Activated CD4-positive, alpha-beta T cell treated with anti-CD3 and anti-CD28 coated beads, Interleukin-2, amount 50 U/mL, for 16 hours (primary cell): ENCODE data around the gene SYNGR2.
A peak's percentile ranks its signal among the peaks of the same experiment; 100 is the strongest.

Experiments
- DNase-seq: peaks from one replicate; pipeline ENCODE4 v3.0.0-alpha.2; 2020

The SYNGR2 gene, protein sequence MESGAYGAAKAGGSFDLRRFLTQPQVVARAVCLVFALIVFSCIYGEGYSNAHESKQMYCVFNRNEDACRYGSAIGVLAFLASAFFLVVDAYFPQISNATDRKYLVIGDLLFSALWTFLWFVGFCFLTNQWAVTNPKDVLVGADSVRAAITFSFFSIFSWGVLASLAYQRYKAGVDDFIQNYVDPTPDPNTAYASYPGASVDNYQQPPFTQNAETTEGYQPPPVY

DNA sequence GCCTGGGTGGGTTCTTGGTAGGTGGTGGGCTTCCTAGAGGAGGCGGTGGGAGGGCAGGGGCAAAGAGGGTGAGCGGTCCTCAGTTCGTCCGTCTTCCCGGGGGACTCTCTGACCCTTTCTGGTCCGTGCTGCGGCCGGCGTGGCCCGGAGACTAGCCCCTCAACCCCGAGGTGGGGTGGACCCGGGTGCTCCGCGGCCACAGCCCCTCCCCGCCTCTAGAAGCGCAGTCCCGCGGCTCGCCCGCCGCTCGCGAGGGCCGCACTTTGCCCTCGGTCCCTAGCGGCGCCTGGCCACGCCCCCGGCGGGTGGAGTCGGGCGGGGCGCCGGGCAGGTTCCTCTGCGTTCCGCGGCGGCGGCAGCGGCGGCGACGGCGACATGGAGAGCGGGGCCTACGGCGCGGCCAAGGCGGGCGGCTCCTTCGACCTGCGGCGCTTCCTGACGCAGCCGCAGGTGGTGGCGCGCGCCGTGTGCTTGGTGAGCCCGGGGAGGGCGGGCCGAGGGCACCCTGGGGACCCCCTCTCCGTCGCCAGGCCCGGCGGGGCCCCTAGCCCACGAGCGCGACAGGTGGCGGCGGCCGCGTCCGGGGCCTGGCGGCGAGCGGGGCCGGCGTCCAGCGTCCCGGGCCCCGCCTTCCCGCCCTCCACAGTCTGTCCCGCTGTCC is at the start of gene SYNGR2:
Gene SYNGR2, plus strand, starts transcription at position 340 of the 661 bp plus-strand sequence. Its CDS starts 36 bp downstream, at position 376.
- peak; percentile 88 for DNase-seq

DNA sequence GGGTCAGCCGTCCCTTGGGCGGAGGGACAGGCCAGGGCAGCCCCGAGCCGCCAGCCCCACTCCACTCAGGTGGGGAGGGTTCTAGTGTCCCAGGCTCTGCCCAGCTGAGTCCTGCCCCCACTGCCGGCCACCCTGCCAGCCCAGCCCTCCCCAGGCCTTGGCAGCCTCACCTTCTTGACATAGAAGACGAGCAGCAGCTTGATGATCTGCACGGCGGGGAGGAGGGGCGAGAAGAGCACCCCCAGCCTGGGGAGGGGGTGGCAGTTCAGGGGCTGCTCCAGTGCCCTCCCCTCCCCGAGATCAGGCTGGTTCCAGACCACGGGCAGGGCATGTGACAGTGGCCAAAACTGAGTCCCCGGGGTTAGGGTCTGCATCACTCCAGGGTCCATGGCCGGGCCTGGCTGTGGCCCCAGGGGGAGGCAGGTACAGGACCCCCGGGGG is 49.6 kb upstream of the SYNGR2 start:
- no peak for DNase-seq

DNA sequence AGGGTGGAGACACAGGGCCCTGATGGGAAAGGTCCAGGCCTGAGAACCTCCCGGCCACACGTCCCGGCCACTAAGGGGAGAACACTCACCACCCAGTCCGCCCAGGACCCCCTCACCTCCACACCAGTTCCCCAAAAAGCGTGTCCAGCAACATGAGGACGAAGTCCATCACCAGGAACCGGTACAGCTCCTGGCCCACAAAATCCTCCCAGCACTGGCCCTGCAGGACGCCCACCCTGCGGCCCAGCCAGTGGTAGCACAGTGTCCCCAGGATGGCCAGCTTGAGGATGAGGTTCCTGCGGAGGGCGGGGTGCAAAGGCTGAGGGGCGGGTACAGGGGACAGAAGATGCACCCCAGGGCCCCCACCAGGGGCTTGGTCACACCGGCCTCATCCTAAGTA is 47.8 kb upstream of the SYNGR2 start:
- DNase-seq = no peak

DNA sequence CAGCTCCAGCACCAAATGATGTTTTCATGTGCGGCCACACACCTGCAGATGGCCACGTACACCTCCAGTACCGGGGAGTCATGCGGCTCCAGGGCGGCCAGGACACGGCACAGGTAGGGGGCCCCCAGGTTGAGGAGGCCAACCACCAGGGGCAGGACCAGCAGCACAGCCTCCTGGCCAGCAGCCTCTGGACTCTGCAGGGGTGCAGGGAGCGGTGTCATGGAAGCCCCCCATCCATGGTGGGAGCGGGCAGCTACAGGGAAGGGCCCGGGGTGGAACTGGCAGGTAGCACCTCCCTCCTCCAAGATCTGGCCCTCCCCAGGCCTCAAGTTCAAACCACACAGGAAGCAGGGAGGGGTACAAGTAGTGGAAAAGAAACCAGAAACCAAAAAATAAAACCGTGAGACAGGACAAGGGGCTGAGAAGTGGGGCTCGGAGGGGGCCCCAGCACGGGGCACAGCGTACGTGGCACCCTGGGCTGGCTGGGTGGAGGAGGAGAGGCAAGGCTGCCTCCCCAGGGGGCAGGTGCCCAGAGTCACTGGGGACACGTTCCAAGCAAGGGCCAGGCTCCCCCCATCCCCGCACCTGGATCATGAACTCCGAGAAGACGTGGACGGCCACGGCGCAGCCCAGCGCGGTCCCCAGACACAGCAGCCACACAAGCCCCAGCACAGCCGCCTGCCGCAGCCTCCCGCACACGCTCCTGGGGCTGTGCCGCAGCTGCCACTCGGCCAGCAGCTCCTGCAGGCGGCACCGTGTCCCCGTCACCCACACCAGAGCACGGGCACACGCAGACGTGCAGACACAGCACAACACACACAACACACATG is 47.2 kb upstream of the SYNGR2 start:
- DNase-seq = peak; percentile 75

DNA sequence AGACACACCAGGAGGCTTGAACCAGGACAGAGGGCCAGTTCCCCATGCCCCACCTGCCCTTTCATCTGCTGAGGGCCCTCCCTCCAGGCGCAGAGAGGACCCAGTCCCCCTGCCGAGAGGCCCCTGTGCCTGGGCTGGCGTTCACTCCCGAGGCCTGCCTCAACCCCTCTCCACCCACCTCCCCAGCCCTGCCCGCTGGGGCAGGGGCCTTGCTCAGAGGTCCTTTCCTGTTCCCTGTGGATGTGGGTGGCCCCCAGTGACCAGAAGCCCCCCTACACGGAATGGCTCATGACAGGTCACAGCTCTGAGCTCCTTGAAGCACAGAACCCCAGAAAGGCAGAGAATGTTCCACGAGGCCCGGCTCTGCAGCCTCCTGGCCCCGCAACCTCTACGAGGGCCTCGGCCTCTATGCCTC is 46.6 kb upstream of the SYNGR2 start:
- no peak for DNase-seq

DNA sequence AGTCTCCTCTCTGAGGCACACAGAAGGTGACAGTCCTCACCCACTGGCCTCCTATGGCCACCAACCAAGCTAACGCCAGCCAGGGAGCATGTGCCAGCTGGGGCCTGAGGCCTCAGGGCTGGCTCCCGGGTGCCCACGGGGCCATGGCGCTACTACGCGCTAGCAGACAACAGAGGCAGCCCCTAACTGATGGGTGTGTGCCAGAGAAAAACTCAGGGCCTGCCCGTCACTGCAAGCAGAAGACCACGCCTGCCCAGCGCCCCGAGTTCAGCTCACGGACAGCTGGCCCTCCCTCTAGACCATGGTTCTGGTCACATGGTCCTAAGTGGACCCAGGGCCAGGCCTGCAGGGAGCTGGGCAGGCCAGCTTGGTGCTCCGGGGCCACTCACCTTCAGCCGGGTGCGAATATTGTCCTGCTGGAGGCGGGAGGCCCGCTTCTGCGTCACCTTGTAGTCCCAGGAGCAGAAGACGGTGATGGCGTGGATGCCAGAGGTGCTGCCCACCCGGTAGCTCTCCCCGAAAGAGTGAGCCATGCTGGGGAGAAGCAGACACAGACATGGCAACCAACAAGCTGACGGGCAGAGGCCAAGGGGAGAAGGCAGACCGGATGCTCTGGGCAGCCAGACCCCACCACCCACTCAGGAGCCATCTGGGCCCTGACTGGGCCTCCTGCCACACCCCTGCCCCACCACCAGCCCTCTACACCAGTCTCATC is 46.0 kb upstream of the SYNGR2 start:
- no peak for DNase-seq

DNA sequence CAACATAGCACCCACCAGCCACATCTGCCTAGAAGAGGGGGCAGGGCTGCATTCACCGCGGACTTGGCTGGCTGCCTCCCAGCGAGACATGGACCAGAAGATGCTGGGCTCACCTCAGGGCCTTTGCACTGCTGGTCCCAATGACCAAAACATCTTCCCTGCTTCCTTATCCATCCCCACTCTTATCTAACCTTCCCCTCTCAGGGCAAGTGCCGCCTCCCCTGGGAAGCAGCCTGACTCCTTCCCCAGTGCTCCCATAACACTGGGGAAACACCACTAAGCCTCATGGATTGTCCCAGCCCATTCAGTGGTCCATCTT is 45.5 kb upstream of the SYNGR2 start:
- DNase-seq = no peak

DNA sequence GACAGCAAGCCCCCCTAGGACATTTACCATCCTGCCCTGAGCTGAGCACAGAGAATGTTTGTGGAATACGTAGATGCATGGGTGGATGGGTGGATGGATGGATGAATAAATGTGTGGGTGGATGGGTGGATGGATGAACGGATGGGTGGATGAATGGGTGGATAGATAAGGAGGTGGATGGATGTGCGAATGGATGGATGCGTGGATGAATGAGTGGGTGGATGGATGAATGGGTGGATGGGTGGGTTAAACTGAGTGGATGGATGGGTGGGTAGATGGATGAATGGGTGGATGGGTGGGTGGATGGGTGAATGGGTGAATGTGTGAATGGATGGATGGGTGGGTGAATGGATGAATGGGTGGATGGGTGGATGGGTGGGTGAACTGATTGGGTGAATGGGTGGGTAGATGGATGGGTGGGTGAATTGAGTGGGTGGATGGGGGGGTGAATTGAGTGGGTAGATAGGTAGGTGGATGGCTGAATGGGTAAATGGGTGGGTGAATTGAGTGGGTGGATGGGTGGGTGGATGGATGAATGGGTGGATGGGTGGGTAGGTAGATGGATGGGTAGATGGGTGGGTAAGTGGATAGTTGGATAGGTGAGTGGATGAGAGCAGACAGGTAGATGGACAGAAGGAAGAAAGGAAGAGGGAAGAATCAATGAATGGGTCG is 45.0 kb upstream of the SYNGR2 start:
- no peak for DNase-seq

DNA sequence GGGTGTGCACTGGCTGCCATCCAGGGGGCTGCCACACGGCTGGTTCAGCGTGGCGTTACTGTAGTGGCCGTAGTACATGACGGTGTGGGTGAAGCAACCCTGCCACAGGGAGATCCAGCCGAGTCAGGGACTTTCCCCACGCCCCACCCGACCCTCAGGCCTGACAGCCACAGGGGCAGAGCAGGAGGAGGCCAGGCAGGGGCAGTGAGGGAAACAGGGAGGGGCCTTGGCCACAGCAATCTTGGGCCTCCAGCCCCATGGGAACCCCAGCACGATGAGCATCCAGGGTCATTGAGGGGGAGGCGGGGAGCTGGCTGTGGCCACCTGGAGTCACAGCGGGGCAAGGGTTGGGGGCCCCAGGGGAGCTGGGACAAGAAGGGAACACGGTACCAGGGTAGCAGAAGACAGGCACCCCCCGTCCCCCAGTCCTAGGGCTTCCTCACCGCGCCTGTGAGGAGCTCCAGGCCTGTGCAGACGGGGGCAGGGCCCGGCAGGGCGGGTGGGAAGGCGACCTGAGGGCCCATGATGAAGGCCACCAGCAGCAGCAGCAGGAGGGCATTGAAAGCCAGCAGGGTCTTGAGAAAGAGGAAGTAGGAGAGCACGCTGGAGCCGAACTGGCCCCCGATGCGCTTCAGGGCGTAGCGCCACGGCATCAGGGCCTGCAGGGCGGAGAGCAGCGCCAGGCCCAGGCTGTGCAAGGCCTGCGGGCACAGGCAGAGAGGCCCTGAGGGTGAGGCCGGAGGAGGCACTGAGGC is 44.1 kb upstream of the SYNGR2 start:
- DNase-seq = no peak

DNA sequence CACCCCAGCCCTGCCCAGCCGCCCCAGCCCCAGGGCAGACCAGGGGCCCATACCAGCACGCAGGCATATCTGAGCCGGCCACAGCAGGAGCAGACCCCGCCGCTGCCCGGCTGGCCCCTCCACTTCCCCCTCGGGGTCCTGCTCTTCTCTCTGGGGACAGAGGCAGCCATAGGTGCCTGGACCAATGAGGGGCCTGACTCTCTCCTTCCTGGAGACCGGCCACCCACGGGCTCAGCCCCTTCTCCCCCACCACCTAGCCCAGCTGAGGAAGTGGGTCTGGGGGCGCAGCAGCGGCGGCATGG is 43.6 kb upstream of the SYNGR2 start:
- DNase-seq = no peak

DNA sequence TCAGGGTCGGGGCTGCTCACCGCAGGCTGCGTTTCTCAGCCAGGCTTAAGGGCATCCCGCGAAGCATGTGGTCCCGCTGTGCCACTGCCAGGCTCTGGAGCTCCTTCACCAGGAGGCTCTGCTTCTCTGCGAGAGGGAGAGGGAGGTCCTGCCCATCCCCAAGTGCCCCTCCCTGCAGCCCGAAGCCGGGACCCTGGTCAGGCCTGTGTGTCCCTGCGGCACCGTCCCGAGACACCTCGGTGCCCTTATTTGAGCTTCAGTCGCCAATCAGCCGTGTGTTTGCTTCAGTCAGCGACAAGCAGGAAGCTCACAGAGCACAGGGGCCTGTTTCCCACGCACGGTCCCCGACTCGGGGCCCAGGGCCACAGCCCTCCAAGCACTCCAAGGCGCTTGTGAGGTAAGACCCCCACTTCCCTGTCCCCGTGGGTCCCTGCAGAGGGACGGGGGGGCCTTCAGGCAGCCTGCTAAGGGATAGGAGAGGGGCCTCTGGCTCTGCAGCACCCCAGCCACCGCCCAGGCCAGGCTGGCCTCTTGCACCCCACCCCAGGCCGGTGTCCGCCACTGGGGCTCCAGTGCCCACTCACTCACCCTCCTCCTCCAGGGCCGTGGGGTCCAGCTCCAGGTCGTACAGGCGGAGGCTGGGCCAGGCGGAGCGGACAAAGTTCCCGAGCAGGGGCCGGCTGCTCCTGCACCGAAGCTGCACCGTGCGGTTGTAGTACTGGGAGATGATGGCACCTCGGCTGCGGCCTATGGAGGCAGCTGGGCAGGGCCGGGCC is 43.1 kb upstream of the SYNGR2 start:
- DNase-seq = peak; percentile 37

DNA sequence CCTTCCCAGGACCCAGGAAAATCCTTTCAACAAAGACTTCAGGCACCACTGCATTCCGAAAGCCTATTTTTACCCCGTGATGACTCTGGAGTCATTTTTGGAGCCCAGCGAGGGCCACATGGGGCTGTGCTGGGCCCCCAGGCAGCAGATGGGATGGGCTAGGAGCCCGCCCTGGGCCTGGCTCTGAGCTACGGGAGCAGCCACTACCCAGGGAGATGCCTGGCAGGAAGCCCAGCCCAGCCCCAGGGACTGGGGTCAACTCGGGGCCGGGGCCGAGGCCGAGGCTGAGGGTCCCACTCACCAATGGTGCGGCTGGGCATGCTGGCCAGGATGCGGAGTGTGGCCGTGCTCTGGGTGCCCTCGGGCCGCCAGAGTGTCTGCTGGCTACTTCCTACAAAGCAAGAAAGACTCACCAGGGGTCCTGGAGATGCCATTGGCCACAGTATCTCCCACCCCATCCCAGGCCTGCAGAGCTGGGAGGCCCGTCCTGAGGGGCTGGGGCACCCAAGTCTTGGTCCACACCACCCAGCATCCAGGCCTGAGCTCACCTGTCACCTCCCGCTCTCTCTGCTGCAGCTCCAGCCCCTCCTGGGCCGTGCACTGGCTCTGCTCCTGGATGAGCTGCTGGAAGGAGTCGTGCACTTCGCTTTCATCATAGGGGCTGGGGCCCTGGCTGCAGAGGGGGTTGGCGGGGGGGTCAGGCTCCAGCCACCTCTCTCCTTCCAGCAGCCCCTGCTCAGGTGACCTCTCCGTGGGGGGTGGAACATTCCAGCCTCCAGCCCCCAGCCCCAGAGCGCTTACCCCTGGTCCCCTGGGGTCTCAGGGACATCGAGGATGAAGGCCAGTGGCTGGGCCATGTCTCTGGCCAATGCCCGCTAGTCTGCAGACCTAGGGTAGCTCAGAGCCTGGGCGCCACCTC is 42.1 kb upstream of the SYNGR2 start:
- no peak for DNase-seq

DNA sequence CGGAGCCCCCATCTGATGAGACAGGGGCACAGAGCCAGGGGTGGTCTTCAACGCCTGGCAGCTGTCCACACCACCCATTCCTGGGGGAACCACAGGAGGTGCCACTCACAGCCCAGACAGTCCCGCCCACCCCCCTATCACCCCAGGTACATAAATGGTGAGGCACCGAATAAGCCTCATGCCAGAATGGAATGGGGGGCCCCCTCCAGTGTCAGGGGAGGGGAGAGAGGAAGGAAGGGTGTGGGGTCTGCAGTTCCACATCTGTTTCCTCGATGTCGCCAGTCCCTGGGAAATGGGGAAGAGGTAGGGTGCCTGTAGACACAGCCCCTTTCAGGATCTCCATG is 41.5 kb upstream of the SYNGR2 start:
- no peak for DNase-seq

DNA sequence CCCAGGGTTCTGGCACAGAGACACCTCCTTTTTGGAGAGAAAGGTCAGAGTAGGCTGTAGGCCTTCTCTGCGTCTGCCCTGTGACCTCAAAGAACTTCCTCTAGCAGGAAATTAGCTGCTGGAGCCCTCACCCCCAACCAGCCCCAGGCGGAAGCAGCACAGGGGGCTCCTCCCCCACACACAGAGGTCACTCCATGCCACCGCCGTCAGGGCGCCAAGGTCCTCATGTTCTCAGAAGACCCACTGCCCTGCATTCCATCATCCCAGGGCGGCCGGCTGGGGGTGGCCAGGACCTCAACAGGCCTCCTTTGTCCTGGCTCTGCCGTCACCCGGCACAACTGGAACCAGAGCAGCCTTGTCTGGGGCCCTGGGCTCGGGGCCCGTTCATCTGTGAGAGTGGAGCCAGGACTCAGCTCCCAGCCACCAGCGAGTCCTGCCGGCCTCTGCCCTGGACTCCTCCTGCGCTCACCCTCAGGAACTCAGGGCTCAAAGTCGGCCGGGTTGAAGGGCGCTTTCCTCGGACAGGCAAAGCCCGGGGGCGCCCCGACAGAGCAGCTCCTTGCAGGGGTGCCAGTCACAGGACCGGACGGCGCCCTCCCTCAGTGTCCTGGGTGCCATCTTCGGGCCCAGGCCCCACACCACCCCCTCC is 41.0 kb upstream of the SYNGR2 start:
- peak; percentile 89 for DNase-seq

DNA sequence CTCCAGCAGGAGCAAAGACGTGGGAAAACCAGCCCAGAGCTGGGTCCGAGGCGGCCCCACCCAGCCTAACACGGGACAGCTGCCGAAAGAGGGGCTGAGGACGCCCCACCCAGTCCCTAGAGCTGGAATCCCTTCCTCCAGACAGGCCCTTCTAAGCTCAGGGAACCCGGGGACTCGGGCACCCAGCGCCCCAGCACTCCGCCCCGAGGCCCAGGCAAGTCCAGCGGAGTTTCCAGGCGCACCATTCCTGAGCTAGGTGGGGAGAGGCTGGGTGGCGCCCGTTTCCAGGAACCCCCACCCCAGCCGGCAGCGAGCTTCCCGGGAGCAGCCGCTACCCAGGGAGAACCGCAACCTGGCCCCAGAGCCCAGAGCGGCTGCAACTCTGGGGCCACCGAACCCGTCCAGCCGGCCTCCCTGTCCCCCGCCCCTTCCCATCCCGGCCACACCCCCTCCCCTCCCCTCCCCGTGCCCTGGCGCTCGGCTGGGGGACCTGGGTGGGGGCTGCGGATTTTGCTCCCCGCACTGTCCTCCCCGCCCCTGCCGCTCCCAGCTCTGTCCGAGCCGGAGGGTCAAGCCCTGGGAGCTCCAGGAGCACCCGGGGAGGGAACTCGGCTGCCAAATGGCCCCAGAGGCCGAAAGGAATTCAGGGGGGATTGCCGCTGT is 40.4 kb upstream of the SYNGR2 start:
- DNase-seq = no peak

DNA sequence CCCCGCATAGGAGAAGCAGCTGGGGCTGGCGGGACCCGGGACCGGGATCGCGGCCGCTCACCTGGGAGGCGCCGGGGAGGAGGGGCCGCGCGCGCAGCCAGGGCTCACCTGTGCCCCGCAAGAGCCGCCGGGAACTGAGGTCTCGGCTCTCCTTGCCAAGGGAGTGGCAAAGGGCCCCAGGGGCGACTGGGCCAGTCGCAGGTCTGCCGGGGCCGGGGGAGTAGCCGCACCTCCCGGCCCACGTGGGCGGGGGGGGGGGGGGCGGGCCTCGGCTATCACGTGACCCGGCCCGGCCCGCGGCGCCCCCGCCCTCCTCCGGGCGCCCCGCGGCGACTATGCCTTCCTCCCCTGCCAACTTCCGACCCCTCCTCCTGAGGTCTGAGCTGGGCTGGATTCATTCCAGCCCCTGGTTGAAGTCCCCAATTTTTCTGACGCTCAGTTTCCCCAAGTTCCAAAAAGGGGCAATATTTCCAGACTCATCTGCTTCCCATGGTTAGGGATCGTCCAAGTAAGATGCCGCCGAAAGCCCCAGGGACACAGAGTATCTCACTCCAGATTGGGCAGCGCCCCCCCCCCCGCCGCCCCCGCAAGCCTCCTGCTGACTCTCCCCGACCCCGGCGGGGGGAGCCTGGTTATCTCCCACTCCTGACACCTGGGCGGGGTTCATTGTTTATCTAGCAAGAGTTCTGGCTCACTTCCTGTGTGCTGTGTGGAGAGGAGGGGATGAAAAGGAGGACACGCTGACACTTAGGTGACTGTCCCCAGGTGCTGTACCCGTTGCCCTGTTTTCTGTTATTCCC is 39.6 kb upstream of the SYNGR2 start, which contains the start of gene TMC6:
Gene TMC6, minus strand, starts transcription at position 205 of the 800 bp plus-strand sequence. CDS start 1,923 bp downstream, outside the sequence.
- peak; percentile 80 for DNase-seq

DNA sequence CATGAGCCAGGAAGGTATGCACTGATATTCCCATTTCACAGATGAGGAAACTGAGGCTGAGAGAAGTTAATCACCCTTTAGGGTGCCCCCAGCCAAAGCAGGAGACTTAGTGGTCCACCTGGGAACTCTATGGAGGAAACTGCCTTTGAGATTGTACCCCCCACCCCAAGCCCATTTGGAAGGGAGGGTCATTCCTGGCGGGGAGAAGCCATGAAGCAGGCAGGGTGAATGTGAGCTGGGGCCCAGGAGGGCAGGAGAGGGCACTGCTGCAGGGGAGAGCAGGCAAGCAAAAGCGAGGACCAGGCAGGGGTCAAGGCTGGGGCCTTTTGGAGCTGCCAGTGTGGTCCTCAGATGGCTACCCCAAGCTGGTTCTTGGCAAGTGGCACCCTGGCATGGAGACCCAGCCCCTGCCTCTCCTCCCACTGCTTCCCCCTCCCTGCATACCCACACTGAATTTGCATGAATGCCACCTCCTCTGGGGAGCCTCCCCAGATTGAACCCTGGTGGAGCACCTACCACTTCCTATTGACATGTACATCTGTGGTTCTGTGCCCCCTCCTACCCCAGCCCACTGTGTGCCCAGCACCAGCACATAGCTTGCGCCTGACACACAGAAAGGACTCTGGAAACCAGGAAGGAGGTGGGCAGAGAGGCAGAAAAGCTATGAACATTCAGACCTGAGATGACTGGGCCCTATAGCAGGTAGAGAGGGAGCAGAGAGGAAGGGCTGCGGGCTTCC is 38.9 kb upstream of the SYNGR2 start:
- DNase-seq = peak; percentile 63

DNA sequence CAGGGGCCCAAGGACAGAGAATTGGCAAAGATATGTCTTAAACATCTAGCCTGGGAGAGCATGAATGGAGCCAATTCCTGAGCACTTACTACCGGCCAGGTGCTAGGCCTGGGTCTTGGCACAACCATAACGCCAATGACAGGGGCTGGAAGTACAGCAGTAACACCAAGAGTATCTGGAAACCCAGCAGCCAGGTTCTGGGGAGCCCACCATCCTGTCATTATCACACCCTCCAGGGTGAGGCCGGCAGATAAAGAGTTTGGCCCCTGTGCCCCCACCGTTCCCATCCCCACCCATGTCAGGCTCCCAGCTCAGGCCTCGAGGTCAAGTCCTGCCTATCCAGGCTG is 38.3 kb upstream of the SYNGR2 start:
- DNase-seq = no peak
